ENCODE measurements around the gene CTDP1.

GRCh38 chr18:79787527-79787864, 107.9 kb downstream of the CTDP1 start:
- TF ChIP-seq CTCF (IDR thresholded peaks at IDR 0.05; ENCODE audit: low read length): no peak
- TF ChIP-seq EZH2 (optimal IDR thresholded peaks at IDR 0.05; ENCODE audit: low read depth, low read length): no peak

Data from MM.1S (cell line).